Endothelial cell of umbilical vein (primary cell): ENCODE measurements around the gene AKAP6. TPM values are rescaled to one million over a fixed set of nuclear protein-coding genes. Genes with fewer than 3 reads are reported as not detected.

Source experiments
- BruUV-seq: library from RNA; stranded (reverse); fragments of 400-500 nt; replicated peaks from 2 replicates; lab custom pipeline; 2021; lab: Mats Ljungman, UMichigan
- CTCF ChIA-PET: fragments of 300-600, 350-600 bp; sonication (Branson Sonifier 250); formaldehyde crosslinking; loops from one replicate; lab custom pipeline; 2021; ENCODE audit warnings: antibody characterized with exemption, inconsistent platforms; lab: Charles Lee
- POLR2A ChIA-PET: fragments of 300-600, 350-600 bp; sonication (Branson Sonifier 250); formaldehyde crosslinking; loops from one replicate; lab custom pipeline; 2021; ENCODE audit warnings: antibody characterized with exemption, inconsistent platforms; lab: Charles Lee
- DNase-seq: peaks from one replicate; pipeline ENCODE4 v3.0.0-alpha.2; 2011; ENCODE audit warnings: low read depth, low spot score
- FAIRE-seq: peaks from 2 replicates; lab custom pipeline; 2011; peaks lifted over from hg19 to GRCh38; lab: Jason Lieb, UNC
- H2AFZ ChIP-seq: 2 replicates; pipeline ENCODE4 v1.6.0; 2012; ENCODE audit warnings: low read depth, low read length, control low read depth, inconsistent platforms
- H3K27ac ChIP-seq: 2 replicates; pipeline ENCODE4 v1.5.1; 2011; ENCODE audit warnings: low read depth, mild to moderate bottlenecking, control low read depth, low read length, moderate library complexity; ENCODE audit not compliant: insufficient read depth
- H3K27me3 ChIP-seq, 2 experiments: 2 replicates each; pipeline versions ENCODE4 v1.6.0 to v1.6.1; 2011; ENCODE audit warnings: low read length in 2 of 2, mixed read lengths in 1 of 2; ENCODE audit not compliant: control insufficient read depth in 2 of 2, insufficient read depth in 2 of 2
- H3K36me3 ChIP-seq, 2 experiments: 2 replicates in 1 of 2; 3 replicates in 1 of 2; pipeline ENCODE4 v1.5.1; 2011; ENCODE audit warnings: low read length in 2 of 2, mild to moderate bottlenecking in 1 of 2, moderate library complexity in 1 of 2; ENCODE audit not compliant: control insufficient read depth in 2 of 2, insufficient read depth in 2 of 2; ENCODE audit errors: extremely low read depth in 1 of 2
- H3K4me1 ChIP-seq: 3 replicates; pipeline ENCODE4 v1.5.1; 2011; ENCODE audit warnings: mild to moderate bottlenecking, low read length; ENCODE audit not compliant: control insufficient read depth, insufficient read depth; ENCODE audit errors: extremely low read depth
- H3K4me2 ChIP-seq: 2 replicates; pipeline ENCODE4 v1.6.1; 2011; ENCODE audit warnings: low read length, control low read depth, mixed read lengths; ENCODE audit not compliant: insufficient read depth
- H3K4me3 ChIP-seq, 3 experiments: fragments of 200-600 bp in 1 of 3; sonication (generic), shearing (Covaris generic) in 1 of 3; replicated peaks in 1 of 3; 2 replicates each; pipeline ENCODE4 v1.5.1; 2011 to 2016; ENCODE audit warnings: control low read depth in 3 of 3, low read length in 3 of 3, mild to moderate bottlenecking in 2 of 3, inconsistent platforms in 1 of 3, low read depth in 1 of 3, moderate library complexity in 1 of 3; ENCODE audit not compliant: insufficient read depth in 1 of 3
- H3K79me2 ChIP-seq: 2 replicates; pipeline ENCODE4 v1.6.0; 2012; ENCODE audit warnings: low read length, inconsistent platforms; ENCODE audit not compliant: control insufficient read depth, insufficient read depth
- H3K9ac ChIP-seq: replicated peaks from 2 replicates; pipeline ENCODE3; 2011; ENCODE audit warnings: low read length, control low read depth; ENCODE audit not compliant: insufficient read depth; ENCODE audit errors: extremely low read depth
- H3K9me1 ChIP-seq: replicated peaks from 3 replicates; pipeline ENCODE4 v1.6.0; 2011; ENCODE audit warnings: mild to moderate bottlenecking, low read length; ENCODE audit not compliant: control insufficient read depth, insufficient read depth; ENCODE audit errors: extremely low read depth
- H3K9me3 ChIP-seq: replicated peaks from 2 replicates; pipeline ENCODE4 v1.5.1; 2012; ENCODE audit warnings: low read length, inconsistent platforms; ENCODE audit not compliant: control insufficient read depth, insufficient read depth
- H4K20me1 ChIP-seq: replicated peaks from 2 replicates; pipeline ENCODE3; 2011; ENCODE audit warnings: mild to moderate bottlenecking, low read length; ENCODE audit not compliant: control insufficient read depth, insufficient read depth; ENCODE audit errors: extremely low read depth
- CTCF ChIP-seq, 2 donors: IDR thresholded peaks; 1 replicate in 1 of 2; 2 replicates in 1 of 2; pipeline ENCODE4 v1.5.1; 2011; ENCODE audit warnings: low read length in 2 of 2, mild to moderate bottlenecking in 2 of 2, moderate library complexity in 2 of 2, control low read depth in 1 of 2, inconsistent platforms in 1 of 2, low read depth in 1 of 2; ENCODE audit not compliant: insufficient read depth in 1 of 2; ENCODE audit errors: extremely low read depth in 1 of 2
- FOS ChIP-seq: IDR thresholded peaks from 2 replicates; pipeline ENCODE4 v1.6.1; 2011; ENCODE audit warnings: mild to moderate bottlenecking, low read length, moderate library complexity, borderline replicate concordance; ENCODE audit not compliant: insufficient read depth
- JUN ChIP-seq: IDR thresholded peaks from 2 replicates; pipeline ENCODE4 v1.6.1; 2011; ENCODE audit warnings: borderline replicate concordance, low read depth; ENCODE audit not compliant: insufficient read length, insufficient read depth
- MYC ChIP-seq: IDR thresholded peaks from one replicate; pipeline ENCODE4 v1.6.1; 2011; ENCODE audit warnings: mild to moderate bottlenecking, low read depth, low read length
- dilution Hi-C: fragments of 300-500 bp; cut with MboI; formaldehyde crosslinking; loops from one replicate; pipeline ENCODE4 v1.15.0; 2019; ENCODE audit warnings: low sequenced_read_pairs; ENCODE audit not compliant: extremely low pct_ligation_motif_present
- intact Hi-C: fragments of 100-400 bp; cut with micrococcal nuclease; formaldehyde crosslinking; loops from one replicate; pipeline ENCODE4 v1.10.0; 2022
- polyA plus RNA-seq, 4 experiments: library from polyadenylated mRNA; depleted of rRNA in 3 of 4; stranded (reverse) in 3 of 4; unstranded in 1 of 4; fragments of >200 nt; gene quantifications; 2 replicates each; pipeline versions ENCODE4 v1.2.1 to v1.2.3, GENCODE V29; 2011 to 2012; ENCODE audit warnings: missing spikeins in 1 of 4
- total RNA-seq: library from RNA; stranded (reverse); gene quantifications from 2 replicates; pipeline ENCODE4 v1.2.3, GENCODE V29; 2021

Gene AKAP6
- total and polyA plus RNA-seq, 2 donors (not counting 3 experiments of a cell fraction or from before 2014, with no cell fraction given): 0.03 to 0.49 TPM

- Histone ChIP-seq H3K4me3 (no peak overlapping the region), H3K4me2 (no peak overlapping the region), H3K9me3 (no peaks in the 10 kb centered on the region), H3K9ac (no peak overlapping the region), H3K9me1 (no peaks in the 10 kb centered on the region), H3K36me3 (no peaks in the 10 kb centered on the region), H3K27ac (no peak overlapping the region), H3K27me3 (peaks cover 0 to 2% of the 10 kb centered on the region in 2 experiments), H4K20me1 (no peaks in the 10 kb centered on the region), H3K79me2 (no peaks in the 10 kb centered on the region), H3K4me1 (no peaks in the 10 kb centered on the region), H2AFZ (no peak overlapping the region)
- dilution Hi-C loops: no loop called here
- BruUV-seq: no TSS peak
- ChIA-PET POLR2A (no interaction called here), CTCF (no interaction called here)
- no peak for TF ChIP-seq MYC
- no peak for TF ChIP-seq FOS
- no peak for TF ChIP-seq CTCF (IDR thresholded peaks at IDR 0.05; ENCODE audit: extremely low read depth in 1 of 2, insufficient read depth in 1 of 2, low read depth in 1 of 2, low read length in 2 of 2)
- FAIRE-seq (no peak), DNase-seq (no peak)
- intact Hi-C loops: no loop called here
These were observed 352.5 kb downstream of the AKAP6 start for GRCh38 chr14:32681598-32681997.

- POLR2A ChIA-PET: no interaction called here
- H3K4me2 ChIP-seq: no peak overlapping the region
- H3K27ac ChIP-seq: no peak overlapping the region
- intact Hi-C loops (no loop called here), dilution Hi-C loops (no loop called here)
- no peaks in the 10 kb centered on the region for H3K79me2 ChIP-seq
- BruUV-seq: no TSS peak
- H2AFZ ChIP-seq: no peak overlapping the region
- H4K20me1 ChIP-seq: no peaks in the 10 kb centered on the region
- H3K4me3 ChIP-seq: no peak overlapping the region
- no peak for DNase-seq
- peaks cover 0 to 2% of the 10 kb centered on the region in 2 experiments for H3K27me3 ChIP-seq
- no peaks in the 10 kb centered on the region for H3K9me1 ChIP-seq
- no peaks in the 10 kb centered on the region for H3K4me1 ChIP-seq
- no peak for FAIRE-seq
- H3K36me3 ChIP-seq: no peaks in the 10 kb centered on the region
- TF ChIP-seq JUN (no peak), FOS (no peak)
- CTCF ChIA-PET: no interaction called here
- no peaks in the 10 kb centered on the region for H3K9me3 ChIP-seq
- H3K9ac ChIP-seq: no peak overlapping the region
These were observed 353.1 kb downstream of the AKAP6 start for GRCh38 chr14:32682214-32682613.
